ENCODE measurements around the gene CEBPZ.

CEBPZ gene

GRCh38 chr2:37271376-37272067, 40.1 kb upstream of the CEBPZ start:
- DNase-seq (ENCODE audit: low read depth in 1 of 2, low spot score in 1 of 2), result no peak
- Histone ChIP-seq H3K27ac (replicated peaks) (no peak overlapping the region), H3K27me3 (ENCODE audit: insufficient read depth, poor library complexity, severe bottlenecking) (no peaks in the 10 kb centered on the region), H3K4me3 (replicated peaks; ENCODE audit: insufficient read depth, low read length) (no peak overlapping the region)
- no peak for TF ChIP-seq SPI1 (IDR thresholded peaks at IDR 0.05; ENCODE audit: borderline replicate concordance, low read depth)
- TF ChIP-seq REST (IDR thresholded peaks at IDR 0.05; ENCODE audit: insufficient replicate concordance, low read depth), result no peak
- no peak for TF ChIP-seq GABPA (IDR thresholded peaks at IDR 0.05; ENCODE audit: low read depth)
- no peak for TF ChIP-seq CTCF (IDR thresholded peaks at IDR 0.05; ENCODE audit: insufficient read depth, low read length)
- no peak for TF ChIP-seq POLR2AphosphoS5 (IDR thresholded peaks at IDR 0.05; ENCODE audit: low read depth)

- no peak overlapping the region for H3K4me3 ChIP-seq (replicated peaks; ENCODE audit: insufficient read depth, low read length)
- TF ChIP-seq REST (IDR thresholded peaks at IDR 0.05; ENCODE audit: insufficient replicate concordance, low read depth) (peak; percentile 86), SPI1 (IDR thresholded peaks at IDR 0.05; ENCODE audit: borderline replicate concordance, low read depth) (no peak), POLR2AphosphoS5 (IDR thresholded peaks at IDR 0.05; ENCODE audit: low read depth) (no peak), GABPA (IDR thresholded peaks at IDR 0.05; ENCODE audit: low read depth) (no peak)
- no peaks in the 10 kb centered on the region for H3K27me3 ChIP-seq (ENCODE audit: insufficient read depth, poor library complexity, severe bottlenecking)
- DNase-seq (ENCODE audit: low read depth in 1 of 2, low spot score in 1 of 2), result no peak
- H3K27ac ChIP-seq (replicated peaks), result no peak overlapping the region
These were observed 36.7 kb upstream of the CEBPZ start for GRCh38 chr2:37268111-37268510.

GRCh38 chr2:37267685-37268084, 36.3 kb upstream of the CEBPZ start:
- Histone ChIP-seq H3K4me3 (replicated peaks; ENCODE audit: insufficient read depth, low read length) (no peak overlapping the region), H3K27ac (replicated peaks) (no peak overlapping the region), H3K27me3 (ENCODE audit: insufficient read depth, poor library complexity, severe bottlenecking) (no peaks in the 10 kb centered on the region)
- TF ChIP-seq GABPA (IDR thresholded peaks at IDR 0.05; ENCODE audit: low read depth) (no peak), CTCF (IDR thresholded peaks at IDR 0.05; ENCODE audit: insufficient read depth, low read length) (no peak), SPI1 (IDR thresholded peaks at IDR 0.05; ENCODE audit: borderline replicate concordance, low read depth) (no peak), POLR2AphosphoS5 (IDR thresholded peaks at IDR 0.05; ENCODE audit: low read depth) (no peak), REST (IDR thresholded peaks at IDR 0.05; ENCODE audit: insufficient replicate concordance, low read depth) (no peak)
- DNase-seq (ENCODE audit: low read depth in 1 of 2, low spot score in 1 of 2), result no peak
